Measurements from ENCODE around the gene BMPER. TPM values are rescaled to one million over a fixed set of nuclear protein-coding genes. Genes with fewer than 3 reads are reported as not detected.

Gene BMPER
- total and polyA plus RNA-seq, 3 experiments from 2014 or later: not detected

DNA sequence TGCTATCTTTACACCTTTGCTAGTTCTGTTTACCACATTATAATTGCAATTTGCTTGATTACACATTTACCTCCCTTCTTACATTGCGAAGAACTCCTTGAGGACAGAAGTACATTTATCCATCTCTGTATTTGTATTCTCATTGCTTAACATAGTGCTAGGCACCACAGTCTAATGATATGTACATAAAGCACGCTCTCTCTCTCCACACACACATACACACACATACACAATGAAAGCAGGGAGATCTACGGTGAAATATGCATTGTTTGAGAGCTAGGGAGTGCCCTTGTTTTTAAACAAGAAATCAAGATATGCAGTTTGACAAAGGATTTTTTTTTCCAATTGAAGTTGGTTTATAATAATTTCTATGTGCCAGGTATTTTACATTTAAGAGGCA, 148.7 kb downstream of the BMPER start:
- no peak overlapping the region for H3K4me3 ChIP-seq (ENCODE audit: low read length)
- H3K9me3 ChIP-seq (ENCODE audit: low read length): no peaks in the 10 kb centered on the region
- Mint-ChIP-seq H3K4me3 (no peak overlapping the region), H3K27me3 (no peaks in the 10 kb centered on the region), H3K27ac (no peak overlapping the region), H3K4me1 (no peaks in the 10 kb centered on the region), H3K9me3 (peaks cover 0 to 9% (median 0%) of the 10 kb centered on the region in 5 donors), H3K36me3 (no peaks in the 10 kb centered on the region)
- no peak for DNase-seq
- no peak overlapping the region for H3K27ac ChIP-seq (ENCODE audit: low read depth, low read length)
- no peaks in the 10 kb centered on the region for H3K27me3 ChIP-seq (ENCODE audit: insufficient read depth, low read length, poor library complexity, severe bottlenecking)
- POLR2A ChIA-PET: no interaction called here
- H3K4me1 ChIP-seq (ENCODE audit: insufficient read depth, low read length): no peaks in the 10 kb centered on the region
- no peaks in the 10 kb centered on the region for H3K36me3 ChIP-seq (ENCODE audit: insufficient read depth, low read length)
- CTCF ChIA-PET: no interaction called here

DNA sequence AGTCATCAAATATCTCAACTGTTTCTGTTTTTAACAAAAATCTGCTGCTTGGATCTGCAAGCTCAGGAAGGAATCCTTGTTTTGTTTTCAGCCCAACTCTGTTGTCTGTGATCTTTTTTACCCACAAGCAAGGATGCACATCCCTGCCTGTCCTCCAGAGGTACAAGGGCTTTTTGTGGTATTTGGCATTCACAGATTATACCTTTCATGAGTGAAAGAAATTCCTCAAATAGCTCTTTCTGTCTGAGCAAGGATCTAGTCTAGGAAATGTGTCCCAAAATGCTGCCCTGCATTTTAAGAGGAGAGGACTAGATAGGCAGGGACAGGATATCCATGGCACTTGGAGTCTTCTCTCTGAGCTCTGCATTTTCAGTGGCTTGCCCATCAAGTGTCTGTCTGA, 151.8 kb downstream of the BMPER start:
- Mint-ChIP-seq H3K27me3 (no peaks in the 10 kb centered on the region), H3K4me3 (no peak overlapping the region), H3K36me3 (no peaks in the 10 kb centered on the region), H3K27ac (no peak overlapping the region), H3K4me1 (no peaks in the 10 kb centered on the region), H3K9me3 (peaks cover 0 to 7% (median 0%) of the 10 kb centered on the region in 5 donors)
- POLR2A ChIA-PET: no interaction called here
- no peak for DNase-seq
- Histone ChIP-seq H3K36me3 (ENCODE audit: insufficient read depth, low read length) (no peaks in the 10 kb centered on the region), H3K9me3 (ENCODE audit: low read length) (no peaks in the 10 kb centered on the region), H3K4me3 (ENCODE audit: low read length) (no peak overlapping the region), H3K27me3 (ENCODE audit: insufficient read depth, low read length, poor library complexity, severe bottlenecking) (no peaks in the 10 kb centered on the region), H3K27ac (ENCODE audit: low read depth, low read length) (no peak overlapping the region), H3K4me1 (ENCODE audit: insufficient read depth, low read length) (no peaks in the 10 kb centered on the region)
- CTCF ChIA-PET: no interaction called here

DNA sequence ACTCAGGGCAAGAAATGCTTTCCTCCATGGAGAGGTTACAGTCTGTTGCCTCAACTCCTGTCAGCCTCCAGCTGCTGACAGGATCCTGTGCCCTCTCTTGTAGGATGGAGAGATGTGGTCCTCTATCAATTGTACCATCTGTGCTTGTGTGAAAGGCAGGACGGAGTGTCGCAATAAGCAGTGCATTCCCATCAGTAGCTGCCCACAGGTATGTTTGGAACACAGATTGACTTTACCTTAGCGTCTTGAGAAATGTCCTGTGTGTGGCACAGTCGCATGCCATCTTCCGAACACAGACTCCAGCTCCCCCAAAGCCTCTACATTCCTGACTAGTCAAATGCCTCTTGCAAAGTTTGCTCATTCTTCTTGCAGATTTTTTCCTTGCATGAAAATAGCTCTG, 152.6 kb downstream of the BMPER start:
- H3K27me3 Mint-ChIP-seq: no peaks in the 10 kb centered on the region
- no peak overlapping the region for H3K4me3 ChIP-seq (ENCODE audit: low read length)
- H3K36me3 ChIP-seq (ENCODE audit: insufficient read depth, low read length): no peaks in the 10 kb centered on the region
- POLR2A ChIA-PET: no interaction called here
- no peak for DNase-seq
- H3K36me3 Mint-ChIP-seq: no peaks in the 10 kb centered on the region
- no peaks in the 10 kb centered on the region for H3K27me3 ChIP-seq (ENCODE audit: insufficient read depth, low read length, poor library complexity, severe bottlenecking)
- no peak overlapping the region for H3K27ac Mint-ChIP-seq
- H3K4me1 ChIP-seq (ENCODE audit: insufficient read depth, low read length): no peaks in the 10 kb centered on the region
- H3K4me3 Mint-ChIP-seq: no peak overlapping the region
- no peak overlapping the region for H3K27ac ChIP-seq (ENCODE audit: low read depth, low read length)
- CTCF ChIA-PET: no interaction called here
- no peaks in the 10 kb centered on the region for H3K4me1 Mint-ChIP-seq
- no peaks in the 10 kb centered on the region for H3K9me3 ChIP-seq (ENCODE audit: low read length)
- peaks cover 0 to 7% (median 0%) of the 10 kb centered on the region in 5 donors for H3K9me3 Mint-ChIP-seq

DNA sequence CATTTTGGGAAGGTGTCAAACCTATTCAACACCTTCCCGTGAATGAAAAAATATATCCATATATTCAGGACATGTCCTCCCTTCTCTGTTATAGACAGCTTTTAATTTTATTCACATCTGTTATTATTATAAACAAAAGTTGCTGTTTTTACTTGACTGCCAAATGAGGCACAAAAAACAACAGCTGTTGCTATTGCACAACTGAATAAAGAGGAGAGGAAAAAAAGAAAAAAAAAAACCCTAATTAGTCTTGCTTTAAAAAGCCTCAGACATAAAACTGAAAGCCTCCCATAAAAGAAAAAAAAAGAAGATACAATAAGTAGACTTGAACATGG, 153.4 kb downstream of the BMPER start:
- no peaks in the 10 kb centered on the region for H3K27me3 ChIP-seq (ENCODE audit: insufficient read depth, low read length, poor library complexity, severe bottlenecking)
- Mint-ChIP-seq H3K9me3 (peaks cover 0 to 7% (median 0%) of the 10 kb centered on the region in 5 donors), H3K27ac (no peak overlapping the region), H3K4me1 (no peaks in the 10 kb centered on the region), H3K4me3 (no peak overlapping the region), H3K27me3 (no peaks in the 10 kb centered on the region), H3K36me3 (no peaks in the 10 kb centered on the region)
- H3K36me3 ChIP-seq (ENCODE audit: insufficient read depth, low read length): no peaks in the 10 kb centered on the region
- CTCF ChIA-PET: no interaction called here
- H3K9me3 ChIP-seq (ENCODE audit: low read length): no peaks in the 10 kb centered on the region
- H3K27ac ChIP-seq (ENCODE audit: low read depth, low read length): no peak overlapping the region
- DNase-seq: no peak
- H3K4me1 ChIP-seq (ENCODE audit: insufficient read depth, low read length): no peaks in the 10 kb centered on the region
- POLR2A ChIA-PET: no interaction called here
- H3K4me3 ChIP-seq (ENCODE audit: low read length): no peak overlapping the region

GRCh38 chr7:34059136-34059828, 153.9 kb downstream of the BMPER start:
- no peaks in the 10 kb centered on the region for H3K27me3 ChIP-seq (ENCODE audit: insufficient read depth, low read length, poor library complexity, severe bottlenecking)
- H3K4me1 ChIP-seq (ENCODE audit: insufficient read depth, low read length): no peaks in the 10 kb centered on the region
- no peak for DNase-seq
- POLR2A ChIA-PET: no interaction called here
- no peak overlapping the region for H3K4me3 ChIP-seq (ENCODE audit: low read length)
- no peaks in the 10 kb centered on the region for H3K4me1 Mint-ChIP-seq
- H3K36me3 Mint-ChIP-seq: no peaks in the 10 kb centered on the region
- peaks cover 0 to 7% (median 0%) of the 10 kb centered on the region in 5 donors for H3K9me3 Mint-ChIP-seq
- H3K4me3 Mint-ChIP-seq: no peak overlapping the region
- no peaks in the 10 kb centered on the region for H3K27me3 Mint-ChIP-seq
- no peak overlapping the region for H3K27ac ChIP-seq (ENCODE audit: low read depth, low read length)
- H3K9me3 ChIP-seq (ENCODE audit: low read length): no peaks in the 10 kb centered on the region
- CTCF ChIA-PET: no interaction called here
- H3K36me3 ChIP-seq (ENCODE audit: insufficient read depth, low read length): no peaks in the 10 kb centered on the region
- H3K27ac Mint-ChIP-seq: no peak overlapping the region

- Mint-ChIP-seq H3K9me3 (peaks cover 0 to 7% (median 0%) of the 10 kb centered on the region in 5 donors), H3K27ac (no peak overlapping the region), H3K4me3 (no peak overlapping the region), H3K36me3 (no peaks in the 10 kb centered on the region), H3K27me3 (no peaks in the 10 kb centered on the region), H3K4me1 (no peaks in the 10 kb centered on the region)
- H3K36me3 ChIP-seq (ENCODE audit: insufficient read depth, low read length): no peaks in the 10 kb centered on the region
- no peak overlapping the region for H3K27ac ChIP-seq (ENCODE audit: low read depth, low read length)
- no peaks in the 10 kb centered on the region for H3K27me3 ChIP-seq (ENCODE audit: insufficient read depth, low read length, poor library complexity, severe bottlenecking)
- H3K4me3 ChIP-seq (ENCODE audit: low read length): no peak overlapping the region
- no peak for DNase-seq
- no peaks in the 10 kb centered on the region for H3K9me3 ChIP-seq (ENCODE audit: low read length)
- H3K4me1 ChIP-seq (ENCODE audit: insufficient read depth, low read length): no peaks in the 10 kb centered on the region
- ChIA-PET POLR2A (no interaction called here), CTCF (no interaction called here)
These were observed 155.0 kb downstream of the BMPER start for GRCh38 chr7:34060196-34060947.

- no peak overlapping the region for H3K27ac Mint-ChIP-seq
These were observed 155.8 kb downstream of the BMPER start for GRCh38 chr7:34061149-34061548.

GRCh38 chr7:34062341-34062740, 157.0 kb downstream of the BMPER start:
- POLR2A ChIA-PET: no interaction called here

More at GRCh38 chr7:34061149-34061548, 155.8 kb downstream of the BMPER start:
- H3K27me3 Mint-ChIP-seq: no peaks in the 10 kb centered on the region
- no peaks in the 10 kb centered on the region for H3K36me3 Mint-ChIP-seq
- no peaks in the 10 kb centered on the region for H3K36me3 ChIP-seq (ENCODE audit: insufficient read depth, low read length)
- no peaks in the 10 kb centered on the region for H3K4me1 Mint-ChIP-seq
- H3K27me3 ChIP-seq (ENCODE audit: insufficient read depth, low read length, poor library complexity, severe bottlenecking): no peaks in the 10 kb centered on the region
- H3K9me3 Mint-ChIP-seq: peaks cover 0 to 7% (median 0%) of the 10 kb centered on the region in 5 donors
- no peak overlapping the region for H3K4me3 Mint-ChIP-seq
- no peak overlapping the region for H3K27ac ChIP-seq (ENCODE audit: low read depth, low read length)
- no peak overlapping the region for H3K4me3 ChIP-seq (ENCODE audit: low read length)
- CTCF ChIA-PET: no interaction called here
- H3K9me3 ChIP-seq (ENCODE audit: low read length): no peaks in the 10 kb centered on the region
- no peak for DNase-seq
- POLR2A ChIA-PET: no interaction called here
- H3K4me1 ChIP-seq (ENCODE audit: insufficient read depth, low read length): no peaks in the 10 kb centered on the region

More at GRCh38 chr7:34062341-34062740, 157.0 kb downstream of the BMPER start:
- H3K36me3 Mint-ChIP-seq: no peaks in the 10 kb centered on the region
- no peak overlapping the region for H3K4me3 Mint-ChIP-seq
- no peaks in the 10 kb centered on the region for H3K27me3 Mint-ChIP-seq
- Histone ChIP-seq H3K27ac (ENCODE audit: low read depth, low read length) (no peak overlapping the region), H3K36me3 (ENCODE audit: insufficient read depth, low read length) (no peaks in the 10 kb centered on the region), H3K9me3 (ENCODE audit: low read length) (no peaks in the 10 kb centered on the region), H3K4me1 (ENCODE audit: insufficient read depth, low read length) (no peaks in the 10 kb centered on the region), H3K27me3 (ENCODE audit: insufficient read depth, low read length, poor library complexity, severe bottlenecking) (no peaks in the 10 kb centered on the region), H3K4me3 (ENCODE audit: low read length) (no peak overlapping the region)
- no peak for DNase-seq
- peaks cover 0 to 7% (median 0%) of the 10 kb centered on the region in 5 donors for H3K9me3 Mint-ChIP-seq
- CTCF ChIA-PET: no interaction called here
- H3K4me1 Mint-ChIP-seq: no peaks in the 10 kb centered on the region
- no peak overlapping the region for H3K27ac Mint-ChIP-seq
